Body of pancreas (tissue), 4 donors: ENCODE measurements around the gene RGP1.

ENCODE experiments used
- POLR2A ChIP-seq, 3 donors: fragments of 450-650 bp; IDR thresholded peaks; one replicate each; pipeline ENCODE4 v1.6.1; 2016; ENCODE audit warnings: antibody characterized with exemption in 3 of 3, mild to moderate bottlenecking in 2 of 3
- TF ChIP-seq, protein P1 (sequence below), 7 experiments: fragments of 450-650 bp in 4 of 7; fragments of 200-600 bp in 3 of 7; sonication (generic) in 3 of 7; IDR thresholded peaks; one replicate each; pipeline ENCODE4 v1.5.1; 2016 to 2019; ENCODE audit warnings: antibody characterized with exemption in 7 of 7

DNA sequence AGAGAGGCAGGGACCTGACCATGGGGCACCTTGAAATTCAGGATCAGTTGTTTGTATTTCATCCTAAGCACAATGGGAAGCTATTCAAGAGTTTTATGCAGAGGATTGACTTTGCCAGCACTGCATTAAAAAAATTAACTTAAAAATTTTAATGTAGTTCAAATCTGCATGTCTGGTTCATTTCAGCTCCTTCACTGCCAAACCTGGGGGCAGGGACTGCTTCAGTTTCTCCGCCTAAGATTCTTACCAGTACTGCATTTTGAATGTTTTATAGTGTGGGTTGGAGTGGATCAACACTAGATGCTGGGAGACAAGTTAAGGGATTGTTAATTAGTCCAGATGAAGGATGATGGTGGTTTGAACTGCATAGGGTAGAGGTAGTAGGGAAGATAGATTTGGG lies 20.7 kb downstream of the RGP1 start:
- TF ChIP-seq, protein P1, sequence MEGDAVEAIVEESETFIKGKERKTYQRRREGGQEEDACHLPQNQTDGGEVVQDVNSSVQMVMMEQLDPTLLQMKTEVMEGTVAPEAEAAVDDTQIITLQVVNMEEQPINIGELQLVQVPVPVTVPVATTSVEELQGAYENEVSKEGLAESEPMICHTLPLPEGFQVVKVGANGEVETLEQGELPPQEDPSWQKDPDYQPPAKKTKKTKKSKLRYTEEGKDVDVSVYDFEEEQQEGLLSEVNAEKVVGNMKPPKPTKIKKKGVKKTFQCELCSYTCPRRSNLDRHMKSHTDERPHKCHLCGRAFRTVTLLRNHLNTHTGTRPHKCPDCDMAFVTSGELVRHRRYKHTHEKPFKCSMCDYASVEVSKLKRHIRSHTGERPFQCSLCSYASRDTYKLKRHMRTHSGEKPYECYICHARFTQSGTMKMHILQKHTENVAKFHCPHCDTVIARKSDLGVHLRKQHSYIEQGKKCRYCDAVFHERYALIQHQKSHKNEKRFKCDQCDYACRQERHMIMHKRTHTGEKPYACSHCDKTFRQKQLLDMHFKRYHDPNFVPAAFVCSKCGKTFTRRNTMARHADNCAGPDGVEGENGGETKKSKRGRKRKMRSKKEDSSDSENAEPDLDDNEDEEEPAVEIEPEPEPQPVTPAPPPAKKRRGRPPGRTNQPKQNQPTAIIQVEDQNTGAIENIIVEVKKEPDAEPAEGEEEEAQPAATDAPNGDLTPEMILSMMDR (IDR thresholded peaks at IDR 0.05) = no peak
- no peak for TF ChIP-seq POLR2A (IDR thresholded peaks at IDR 0.05)
